Epithelial cell of esophagus (primary cell): Measurements from ENCODE around the gene LSM6.

ENCODE experiments used
- DNase-seq: peaks from one replicate; pipeline ENCODE4 v3.0.0; 2010; ENCODE audit warnings: low read depth
- H3K4me3 ChIP-seq: 2 replicates; pipeline ENCODE4 v1.5.1; 2011; ENCODE audit warnings: mild to moderate bottlenecking, low read length, control low read depth
- CTCF ChIP-seq: IDR thresholded peaks from 2 replicates; pipeline ENCODE4 v1.5.1; 2011; ENCODE audit warnings: low read depth, mild to moderate bottlenecking, low read length, control low read depth, inconsistent platforms; ENCODE audit not compliant: insufficient read depth; ENCODE audit errors: missing control alignments

LSM6 gene

DNA sequence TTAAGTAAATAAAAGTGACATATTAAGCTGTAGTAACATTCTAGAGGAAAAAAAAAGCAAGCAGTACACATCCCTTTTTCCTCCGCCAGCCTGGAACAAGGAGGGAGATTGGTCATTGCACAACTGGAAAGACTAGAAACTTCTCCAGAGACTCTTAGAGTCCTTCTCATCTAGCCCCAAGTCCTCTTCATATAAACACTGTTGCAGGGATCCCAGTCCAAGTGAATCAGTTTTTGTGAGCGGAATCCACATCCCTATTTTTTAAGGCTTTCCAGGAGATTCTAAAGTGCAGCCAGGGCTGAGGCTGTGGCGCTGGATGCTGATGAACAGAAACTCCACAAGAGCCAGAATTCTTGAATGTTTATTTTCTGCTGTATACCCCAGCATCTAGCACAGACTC is 62.6 kb downstream of the LSM6 start:
- TF ChIP-seq CTCF, result no peak
- no peak for DNase-seq
- no peak overlapping the region for H3K4me3 ChIP-seq
